Progenitor cell of endocrine pancreas (in vitro differentiated cells): ENCODE measurements around the gene SNX20. TPM values are rescaled to one million over a fixed set of nuclear protein-coding genes. Genes with fewer than 3 reads are reported as not detected.
A peak's percentile ranks its signal among the peaks of the same experiment; 100 is the strongest.

Source experiments
- DNase-seq: peaks from one replicate; pipeline ENCODE4 v3.0.0; 2021; ENCODE audit warnings: low spot score; ENCODE audit not compliant: unreplicated experiment
- H3K27ac Mint-ChIP-seq: 2 replicates; pipeline ENCODE4 v1.8.0; 2021; ENCODE audit warnings: mild to moderate bottlenecking, moderate library complexity, mixed read lengths
- H3K27me3 Mint-ChIP-seq: 2 replicates; pipeline ENCODE4 v1.8.0; 2021; ENCODE audit warnings: mixed read lengths
- H3K36me3 Mint-ChIP-seq: 2 replicates; pipeline ENCODE4 v1.8.0; 2022; ENCODE audit warnings: mixed read lengths; ENCODE audit not compliant: insufficient read depth
- H3K4me1 Mint-ChIP-seq: 2 replicates; pipeline ENCODE4 v1.8.0; 2021; ENCODE audit warnings: low read depth, mixed read lengths
- H3K4me3 Mint-ChIP-seq: 2 replicates; pipeline ENCODE4 v1.8.0; 2021; ENCODE audit warnings: low read depth, mild to moderate bottlenecking, moderate library complexity, mixed read lengths
- H3K9me3 Mint-ChIP-seq: 2 replicates; pipeline ENCODE4 v1.8.0; 2021; ENCODE audit warnings: low read depth, mixed read lengths
- CTCF ChIP-seq: fragments of 200-600 bp; sonication (generic); IDR thresholded peaks from one replicate; pipeline ENCODE4 v1.5.0; 2021; ENCODE audit warnings: antibody characterized with exemption, mild to moderate bottlenecking; ENCODE audit not compliant: unreplicated experiment
- total RNA-seq: library from RNA; stranded (reverse); gene quantifications from 2 replicates; pipeline ENCODE4 v1.2.1, GENCODE V29; 2021

SNX20 gene
- total RNA-seq, 1 donor from 2014 or later, result not detected

GRCh38 chr16:50653633-50654519 is 27.2 kb downstream of the SNX20 start:
- TF ChIP-seq CTCF, result peak; percentile 16
- peaks cover 5% of the 10 kb centered on the region for H3K27me3 Mint-ChIP-seq
- H3K4me1 Mint-ChIP-seq, result peaks cover 4% of the 10 kb centered on the region
- no peaks in the 10 kb centered on the region for H3K36me3 Mint-ChIP-seq
- DNase-seq, result peak; percentile 32
- H3K9me3 Mint-ChIP-seq, result peaks cover 3% of the 10 kb centered on the region
- H3K4me3 Mint-ChIP-seq, result no peak overlapping the region
- peak overlapping the region; percentile 75 for H3K27ac Mint-ChIP-seq

GRCh38 chr16:50652836-50653425 is 28.2 kb downstream of the SNX20 start:
- Mint-ChIP-seq H3K27me3 (peaks cover 7% of the 10 kb centered on the region), H3K4me3 (no peak overlapping the region), H3K9me3 (peaks cover 3% of the 10 kb centered on the region), H3K27ac (no peak overlapping the region), H3K4me1 (peaks cover 4% of the 10 kb centered on the region), H3K36me3 (no peaks in the 10 kb centered on the region)
- no peak for TF ChIP-seq CTCF
- DNase-seq, result no peak

- H3K4me3 Mint-ChIP-seq, result no peak overlapping the region
- H3K27ac Mint-ChIP-seq, result no peak overlapping the region
- peaks cover 3% of the 10 kb centered on the region for H3K9me3 Mint-ChIP-seq
- peaks cover 4% of the 10 kb centered on the region for H3K4me1 Mint-ChIP-seq
- no peaks in the 10 kb centered on the region for H3K36me3 Mint-ChIP-seq
- H3K27me3 Mint-ChIP-seq, result peaks cover 7% of the 10 kb centered on the region
- no peak for DNase-seq
- no peak for TF ChIP-seq CTCF
These were observed 29.2 kb downstream of the SNX20 start for GRCh38 chr16:50651835-50652438.

- no peak for DNase-seq
- TF ChIP-seq CTCF, result no peak
- H3K4me1 Mint-ChIP-seq, result no peaks in the 10 kb centered on the region
- no peaks in the 10 kb centered on the region for H3K36me3 Mint-ChIP-seq
- H3K9me3 Mint-ChIP-seq, result no peaks in the 10 kb centered on the region
- H3K4me3 Mint-ChIP-seq, result no peak overlapping the region
- H3K27ac Mint-ChIP-seq, result no peak overlapping the region
- H3K27me3 Mint-ChIP-seq, result peaks cover 22% of the 10 kb centered on the region
These were observed 34.8 kb downstream of the SNX20 start for GRCh38 chr16:50646345-50646744.

GRCh38 chr16:50645563-50646220 is 35.4 kb downstream of the SNX20 start:
- no peak for DNase-seq
- H3K27me3 Mint-ChIP-seq, result peaks cover 22% of the 10 kb centered on the region
- H3K4me1 Mint-ChIP-seq, result no peaks in the 10 kb centered on the region
- no peaks in the 10 kb centered on the region for H3K36me3 Mint-ChIP-seq
- no peak overlapping the region for H3K4me3 Mint-ChIP-seq
- TF ChIP-seq CTCF, result no peak
- H3K9me3 Mint-ChIP-seq, result no peaks in the 10 kb centered on the region
- H3K27ac Mint-ChIP-seq, result peak overlapping the region; percentile 62
